Stomach (tissue), 9 donors: Measurements from ENCODE around the gene HLA-DMA. TPM values are rescaled to one million over a fixed set of nuclear protein-coding genes. Genes with fewer than 3 reads are reported as not detected.

Experiments
- DNase-seq, 2 donors: peaks; one replicate each; pipeline versions ENCODE4 v3.0.0 to v3.0.0-alpha.2; 2013 to 2019
- H3K27ac ChIP-seq, 5 donors: fragments of 200-600 bp in 4 of 5; sonication (generic) in 4 of 5; one replicate each; pipeline ENCODE4 v1.5.1; 2013 to 2019; ENCODE audit warnings: mild to moderate bottlenecking in 1 of 5, moderate library complexity in 1 of 5
- H3K27me3 ChIP-seq, 3 donors: fragments of 200-600 bp; sonication (generic); one replicate each; pipeline ENCODE4 v1.5.1; 2017 to 2019; ENCODE audit warnings: mixed run types in 1 of 3
- H3K36me3 ChIP-seq, 4 donors: fragments of 200-600 bp; sonication (generic); 1 replicate in 3 of 4; 2 replicates in 1 of 4; pipeline ENCODE4 v1.5.1; 2016 to 2019
- H3K4me1 ChIP-seq, 4 donors: fragments of 200-600 bp; sonication (generic); one replicate each; pipeline ENCODE4 v1.5.1; 2016 to 2019
- H3K4me3 ChIP-seq, 4 donors: fragments of 200-600 bp; sonication (generic) in 3 of 4; one replicate each; pipeline ENCODE4 v1.5.1; 2016 to 2019; ENCODE audit warnings: mild to moderate bottlenecking in 1 of 4
- H3K9me3 ChIP-seq, 4 donors: fragments of 200-600 bp; sonication (generic); one replicate each; pipeline ENCODE4 v1.5.1; 2016 to 2019
- CTCF ChIP-seq, 7 experiments: fragments of 450-650 bp in 4 of 7; fragments of 200-600 bp in 3 of 7; sonication (generic) in 3 of 7; IDR thresholded peaks; one replicate each; pipeline ENCODE4 v1.5.1; 2016 to 2019; ENCODE audit warnings: antibody characterized with exemption in 7 of 7, control low read depth in 2 of 7, mild to moderate bottlenecking in 1 of 7
- EP300 ChIP-seq: sonication (generic); formaldehyde crosslinking; IDR thresholded peaks from one replicate; pipeline ENCODE4 v1.6.1; 2017; ENCODE audit warnings: antibody characterized with exemption
- POLR2A ChIP-seq, 4 donors: fragments of 450-650 bp; IDR thresholded peaks; one replicate each; pipeline ENCODE4 v1.6.1; 2016; ENCODE audit warnings: antibody characterized with exemption in 4 of 4, control low read depth in 2 of 4, mild to moderate bottlenecking in 1 of 4, moderate library complexity in 1 of 4
- POLR2AphosphoS5 ChIP-seq, 3 donors: sonication (generic); formaldehyde crosslinking; IDR thresholded peaks; one replicate each; pipeline ENCODE4 v1.6.1; 2016; ENCODE audit warnings: antibody characterized with exemption in 3 of 3
- WGBS, 5 donors: extraction: QIAGEN DNeasy Blood & Tissue Kit in 3 of 5; methylation state at CpG; one replicate each; pipeline versions ENCODE4 v1.1.5 to v1.1.7; 2013 to 2018; 5-methylcytosine and 5-hydroxymethylcytosine counted together
- intact Hi-C: fragments of 100-400 bp; cut with DNase I; formaldehyde crosslinking; loops from one replicate; pipeline ENCODE4 v1.15.1; 2023; ENCODE audit warnings: low total_unique reads
- polyA plus RNA-seq, 3 donors: library from polyadenylated mRNA; stranded (reverse); fragments of 200-250 nt; gene quantifications; one replicate each; pipeline ENCODE4 v1.2.3, GENCODE V29; 2013
- total RNA-seq, 5 donors: library from RNA; depleted of rRNA; stranded (reverse); fragments of >200 nt; gene quantifications; one replicate each; pipeline versions ENCODE4 v1.1.0 to v1.2.3, GENCODE V29; 2014 to 2016
- donor health status: healthy with polysubstance abuse.
- donor health status: Bipolar disorder and iron deficiency.
- donor health status: healthy.

The HLA-DMA gene
- total and polyA plus RNA-seq, 8 donors, result 0.87 to 129 (median 32.2) TPM

GRCh38 chr6:32962213-32962826, 9.4 kb upstream of the HLA-DMA start:
- Histone ChIP-seq H3K27ac (no peak overlapping the region), H3K36me3 (no peaks in the 10 kb centered on the region), H3K4me1 (peaks cover 16 to 33% (median 19%) of the 10 kb centered on the region in 4 donors), H3K27me3 (no peaks in the 10 kb centered on the region), H3K9me3 (no peaks in the 10 kb centered on the region), H3K4me3 (no peak overlapping the region)
- intact Hi-C loops, result no loop called here
- 45 to 70% (median 47%) methylated on average over 1 of the region's 1 CpG for WGBS, 5 donors
- TF ChIP-seq CTCF (IDR thresholded peaks at IDR 0.05), result no peak
- no peak for DNase-seq

GRCh38 chr6:32960563-32960962, 7.7 kb upstream of the HLA-DMA start:
- H3K4me1 ChIP-seq, result peaks cover 0 to 15% (median 1%) of the 10 kb centered on the region in 4 donors
- H3K36me3 ChIP-seq, result no peaks in the 10 kb centered on the region
- no peak overlapping the region for H3K27ac ChIP-seq
- TF ChIP-seq EP300 (no peak), POLR2A (IDR thresholded peaks at IDR 0.05) (no peak), CTCF (IDR thresholded peaks at IDR 0.05) (no peak)
- H3K27me3 ChIP-seq, result no peaks in the 10 kb centered on the region
- no peaks in the 10 kb centered on the region for H3K9me3 ChIP-seq
- 86 to 97% (median 89%) methylated on average over 5 of the region's 5 CpGs for WGBS, 5 donors
- no peak for DNase-seq
- no peak overlapping the region for H3K4me3 ChIP-seq
- intact Hi-C loops, result no loop called here

GRCh38 chr6:32956176-32956575, 3.3 kb upstream of the HLA-DMA start:
- 68 to 96% (median 80%) methylated on average over 2 of the region's 2 CpGs for WGBS, 5 donors
- no peak overlapping the region for H3K27ac ChIP-seq
- no peak overlapping the region for H3K4me3 ChIP-seq
- DNase-seq, result no peak
- no peaks in the 10 kb centered on the region for H3K9me3 ChIP-seq
- H3K4me1 ChIP-seq, result peaks cover 0 to 32% (median 11%) of the 10 kb centered on the region in 4 donors
- H3K27me3 ChIP-seq, result no peaks in the 10 kb centered on the region
- intact Hi-C loops, result no loop called here
- H3K36me3 ChIP-seq, result no peaks in the 10 kb centered on the region
- TF ChIP-seq POLR2AphosphoS5 (IDR thresholded peaks at IDR 0.05), result no peak
- no peak for TF ChIP-seq EP300
- no peak for TF ChIP-seq CTCF (IDR thresholded peaks at IDR 0.05)
- TF ChIP-seq POLR2A (IDR thresholded peaks at IDR 0.05), result no peak

- Histone ChIP-seq H3K27me3 (no peaks in the 10 kb centered on the region), H3K27ac (no peak overlapping the region), H3K4me3 (no peak overlapping the region), H3K36me3 (peaks cover 0 to 1% (median 0%) of the 10 kb centered on the region in 4 donors), H3K9me3 (no peaks in the 10 kb centered on the region), H3K4me1 (peaks cover 0 to 41% (median 14%) of the 10 kb centered on the region in 4 donors)
- peak; percentile 38 to 56 for DNase-seq
- intact Hi-C loops, result no loop called here
- whole genome bisulfite sequencing, 5 donors, result 23 to 45% (median 26%) methylated on average over 3 of the region's 3 CpGs
- no peak for TF ChIP-seq EP300
- TF ChIP-seq POLR2AphosphoS5 (IDR thresholded peaks at IDR 0.05), result no peak
- peak in 1 of 7 experiments; percentile 0 for TF ChIP-seq CTCF (IDR thresholded peaks at IDR 0.05)
Measured at GRCh38 chr6:32954986-32955802, 2.3 kb upstream of the HLA-DMA start.
